ENCODE data around the gene EP400.
"Not testable (repeated sequence)": the region's sequence is repeated elsewhere in the genome, so short reads cannot be mapped to it uniquely, and the experiment has no call there.

The EP400 gene

GRCh38 chr12:132083614-132083940, 133.8 kb downstream of the EP400 start:
- FAIRE-seq (no peak), DNase-seq (ENCODE audit: low spot score) (no peak)

GRCh38 chr12:132083941-132084620, 134.3 kb downstream of the EP400 start:
- FAIRE-seq (no peak), DNase-seq (ENCODE audit: low spot score) (peak; percentile 88)

GRCh38 chr12:132084621-132085290, 135.0 kb downstream of the EP400 start:
- peak; percentile 42 for DNase-seq (ENCODE audit: low spot score)
- FAIRE-seq, result no peak

GRCh38 chr12:132085291-132085635, 135.5 kb downstream of the EP400 start:
- FAIRE-seq, result no peak
- DNase-seq (ENCODE audit: low spot score), result no peak

GRCh38 chr12:132089407-132089910, 139.7 kb downstream of the EP400 start:
- FAIRE-seq (no peak), DNase-seq (ENCODE audit: low spot score) (no peak)

GRCh38 chr12:132094269-132094891, 144.6 kb downstream of the EP400 start:
- FAIRE-seq, result no peak
- DNase-seq (ENCODE audit: low spot score), result no peak

- DNase-seq (ENCODE audit: low spot score) (no peak), FAIRE-seq (no peak)
These were observed 146.0 kb downstream of the EP400 start for GRCh38 chr12:132095520-132096409.

- FAIRE-seq (no peak), DNase-seq (ENCODE audit: low spot score) (no peak)
These were observed 150.0 kb downstream of the EP400 start for GRCh38 chr12:132099739-132100138.

GRCh38 chr12:132100306-132101065, 150.7 kb downstream of the EP400 start:
- DNase-seq (ENCODE audit: low spot score) (no peak), FAIRE-seq (no peak)

GRCh38 chr12:132102297-132102696, 152.6 kb downstream of the EP400 start:
- DNase-seq (ENCODE audit: low spot score), result no peak
- FAIRE-seq, result no peak

- FAIRE-seq; DNase-seq (ENCODE audit: low spot score): not testable (repeated sequence)
These were observed 153.3 kb downstream of the EP400 start for GRCh38 chr12:132103072-132103471.

- FAIRE-seq, result no peak
- DNase-seq (ENCODE audit: low spot score), result no peak
These were observed 154.0 kb downstream of the EP400 start for GRCh38 chr12:132103542-132104308.

GRCh38 chr12:132105467-132105866, 155.7 kb downstream of the EP400 start:
- DNase-seq (ENCODE audit: low spot score), result no peak
- FAIRE-seq, result no peak

GRCh38 chr12:132106921-132107320, 157.2 kb downstream of the EP400 start:
- no peak for DNase-seq (ENCODE audit: low spot score)

GRCh38 chr12:132108211-132108832, 158.6 kb downstream of the EP400 start:
- DNase-seq (ENCODE audit: low spot score) (no peak), FAIRE-seq (no peak)

More at GRCh38 chr12:132106921-132107320, 157.2 kb downstream of the EP400 start:
- no peak for FAIRE-seq

GRCh38 chr12:132109741-132110140, 160.0 kb downstream of the EP400 start:
- FAIRE-seq (no peak), DNase-seq (ENCODE audit: low spot score) (no peak)

- DNase-seq (ENCODE audit: low spot score) (no peak), FAIRE-seq (no peak)
These were observed 160.9 kb downstream of the EP400 start for GRCh38 chr12:132110677-132111076.

- no peak for FAIRE-seq
- no peak for DNase-seq (ENCODE audit: low spot score)
These were observed 162.0 kb downstream of the EP400 start for GRCh38 chr12:132111654-132112304.

GRCh38 chr12:132114667-132115066, 164.9 kb downstream of the EP400 start:
- no peak for DNase-seq (ENCODE audit: low spot score)
- no peak for FAIRE-seq
